Neuron (in vitro differentiated cells): ENCODE results near the gene DDHD1.
"Not testable (repeated sequence)": the region's sequence is repeated elsewhere in the genome, so short reads cannot be mapped to it uniquely, and the experiment has no call there.

Experiments used
- H2AFZ ChIP-seq: one replicate; pipeline ENCODE4 v1.6.1; 2013; ENCODE audit warnings: low read depth, mild to moderate bottlenecking, inconsistent platforms, low read length, moderate library complexity
- H3K27me3 ChIP-seq: one replicate; pipeline ENCODE4 v1.6.1; 2013; ENCODE audit warnings: low read length; ENCODE audit not compliant: insufficient read depth
- H3K36me3 ChIP-seq: one replicate; pipeline ENCODE4 v1.6.1; 2013; ENCODE audit warnings: low read length; ENCODE audit not compliant: insufficient read depth
- H3K4me1 ChIP-seq: one replicate; pipeline ENCODE4 v1.6.1; 2013; ENCODE audit warnings: low read length; ENCODE audit not compliant: insufficient read depth
- H3K4me3 ChIP-seq: 2 replicates; pipeline ENCODE4 v1.5.1; 2013; ENCODE audit warnings: mild to moderate bottlenecking, low read length, moderate library complexity
- H3K9me3 ChIP-seq: one replicate; pipeline ENCODE4 v1.6.1; 2013; ENCODE audit warnings: low read length

Gene DDHD1

GRCh38 chr14:53152887-53153701 is at the start of gene DDHD1:
Gene DDHD1, minus strand, starts transcription at chr14:53153323. Its CDS starts 225 bp downstream, at chr14:53153098.
- no peaks in the 10 kb centered on the region for H3K27me3 ChIP-seq
- no peaks in the 10 kb centered on the region for H3K9me3 ChIP-seq
- peak within 1 kb of the TSS; percentile 36 for H2AFZ ChIP-seq
- H3K4me1 ChIP-seq, result peaks cover 20% of the 10 kb centered on the region
- peak within 1 kb of the TSS; percentile 66 for H3K4me3 ChIP-seq
- H3K36me3 ChIP-seq, result no peaks in the 10 kb centered on the region

DNA sequence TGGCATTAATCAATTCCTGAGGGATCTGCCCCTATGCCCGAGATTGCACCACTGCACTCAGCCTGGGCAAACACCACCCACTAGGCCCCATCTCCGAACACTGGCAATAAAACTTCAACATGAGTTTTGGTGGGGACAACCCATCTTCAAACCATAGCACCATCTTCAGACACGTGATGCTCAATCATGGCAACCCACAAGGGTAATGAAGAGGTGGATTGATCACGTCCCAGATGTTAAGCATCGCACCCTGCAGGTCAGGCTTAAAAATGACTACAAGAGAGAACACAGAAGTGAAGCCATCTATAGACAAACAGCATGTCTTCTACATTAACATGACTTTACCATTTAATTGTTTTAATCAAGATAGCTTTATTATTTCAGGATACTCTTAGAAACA is 42.8 kb upstream of the DDHD1 start:
- Histone ChIP-seq H3K4me1 (no peaks in the 10 kb centered on the region), H3K4me3 (no peak overlapping the region), H3K27me3 (no peaks in the 10 kb centered on the region), H3K9me3 (peaks cover 2% of the 10 kb centered on the region), H3K36me3 (no peaks in the 10 kb centered on the region), H2AFZ (no peak overlapping the region)

DNA sequence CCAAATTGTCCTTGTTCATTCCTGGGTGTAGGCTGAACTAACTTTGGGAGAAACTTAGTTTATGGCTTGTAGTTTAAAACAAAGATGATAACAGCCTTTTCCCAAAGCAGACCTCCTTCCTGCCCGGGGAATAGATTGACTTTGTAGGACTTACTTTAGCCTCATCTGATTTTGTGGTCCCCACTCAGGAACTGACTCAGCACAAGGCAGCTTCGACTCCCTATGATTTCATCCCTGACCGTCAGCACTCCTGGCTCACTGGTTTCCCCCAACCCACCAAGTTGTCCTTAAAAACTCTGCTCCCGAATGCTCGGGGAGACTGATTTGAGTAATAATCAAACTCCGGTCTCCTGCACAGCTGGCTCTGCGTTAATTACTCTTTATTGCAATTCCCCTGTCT is 40.1 kb upstream of the DDHD1 start:
- Histone ChIP-seq H3K36me3 (no peaks in the 10 kb centered on the region), H3K27me3 (no peaks in the 10 kb centered on the region), H3K9me3 (peaks cover 2% of the 10 kb centered on the region), H3K4me1 (no peaks in the 10 kb centered on the region), H3K4me3 (no peak overlapping the region), H2AFZ (no peak overlapping the region)

DNA sequence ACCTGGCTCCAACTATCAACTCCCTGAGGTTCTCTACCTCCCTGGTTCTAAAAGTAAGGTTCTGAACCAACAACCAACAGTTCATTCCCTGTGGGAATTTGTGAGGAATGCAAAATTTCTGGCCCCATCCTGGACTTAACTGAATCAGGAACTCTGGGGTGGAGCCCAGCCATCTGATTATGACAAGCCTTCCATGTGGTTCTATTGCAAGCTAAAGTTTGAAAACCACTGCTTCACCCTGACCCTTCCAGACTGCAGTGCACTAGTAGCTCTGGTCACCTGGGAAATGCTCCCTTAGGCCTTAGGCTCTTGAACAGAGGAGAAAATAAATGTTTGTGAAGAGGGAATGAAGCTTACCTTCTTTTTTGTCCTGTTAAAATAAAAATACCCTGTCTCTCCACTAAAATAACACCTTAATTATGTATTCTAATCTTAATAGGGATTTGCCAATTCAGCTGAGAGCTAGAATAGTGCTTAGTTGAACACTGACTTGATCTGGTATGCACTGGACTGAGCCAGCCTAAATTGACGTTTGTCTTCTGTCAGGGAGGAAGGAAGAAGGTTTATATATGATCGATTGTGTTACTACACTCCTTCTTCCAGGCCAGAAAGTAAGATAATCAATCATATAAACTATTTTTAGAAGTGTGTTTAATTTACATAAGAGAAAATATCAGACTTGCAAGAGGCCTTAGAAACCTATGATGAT is 39.1 kb upstream of the DDHD1 start:
- Histone ChIP-seq H3K36me3 (no peaks in the 10 kb centered on the region), H3K27me3 (no peaks in the 10 kb centered on the region), H3K9me3 (peaks cover 2% of the 10 kb centered on the region), H3K4me1 (no peaks in the 10 kb centered on the region), H2AFZ (peak overlapping the region; percentile 26), H3K4me3 (no peak overlapping the region)

DNA sequence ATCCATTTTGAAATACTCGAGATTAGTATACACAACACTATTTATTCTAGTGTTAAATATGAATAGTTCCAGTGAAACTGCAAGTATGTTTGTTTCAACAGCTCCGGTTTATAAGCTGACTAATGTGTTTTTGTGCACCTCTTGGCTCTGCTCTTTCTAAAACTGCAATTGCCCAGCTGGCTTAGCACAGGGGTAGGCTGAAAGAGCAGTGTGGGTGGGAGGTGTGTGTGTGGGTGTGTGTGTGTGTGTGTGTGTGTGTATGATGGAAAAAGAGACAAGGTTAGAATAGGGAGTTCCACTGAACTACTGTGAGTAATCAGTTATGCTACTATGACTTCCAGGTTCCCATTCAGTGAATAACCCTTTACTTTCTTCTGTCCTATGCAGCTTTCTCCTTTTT is 37.8 kb upstream of the DDHD1 start:
- Histone ChIP-seq H3K4me1 (no peaks in the 10 kb centered on the region), H3K9me3 (peaks cover 2% of the 10 kb centered on the region), H3K4me3 (no peak overlapping the region), H3K27me3 (no peaks in the 10 kb centered on the region), H3K36me3 (no peaks in the 10 kb centered on the region), H2AFZ (no peak overlapping the region)

GRCh38 chr14:53187921-53188463 is 34.9 kb upstream of the DDHD1 start:
- H3K4me1 ChIP-seq, result no peaks in the 10 kb centered on the region
- no peak overlapping the region for H3K4me3 ChIP-seq
- H3K9me3 ChIP-seq, result peaks cover 2% of the 10 kb centered on the region
- H3K36me3 ChIP-seq, result no peaks in the 10 kb centered on the region
- no peak overlapping the region for H2AFZ ChIP-seq
- no peaks in the 10 kb centered on the region for H3K27me3 ChIP-seq

- no peaks in the 10 kb centered on the region for H3K27me3 ChIP-seq
- H3K9me3 ChIP-seq, result peaks cover 2% of the 10 kb centered on the region
- H2AFZ ChIP-seq, result no peak overlapping the region
- no peak overlapping the region for H3K4me3 ChIP-seq
- no peaks in the 10 kb centered on the region for H3K36me3 ChIP-seq
- H3K4me1 ChIP-seq, result no peaks in the 10 kb centered on the region
These were observed 33.4 kb upstream of the DDHD1 start for GRCh38 chr14:53186532-53186931.

GRCh38 chr14:53183611-53184010 is 30.5 kb upstream of the DDHD1 start:
- H3K4me1 ChIP-seq, result no peaks in the 10 kb centered on the region
- no peaks in the 10 kb centered on the region for H3K27me3 ChIP-seq
- H2AFZ ChIP-seq, result no peak overlapping the region

GRCh38 chr14:53183056-53183455 is 29.9 kb upstream of the DDHD1 start:
- no peaks in the 10 kb centered on the region for H3K4me1 ChIP-seq
- peaks cover 2% of the 10 kb centered on the region for H3K9me3 ChIP-seq
- H3K27me3 ChIP-seq, result no peaks in the 10 kb centered on the region

More at GRCh38 chr14:53183611-53184010, 30.5 kb upstream of the DDHD1 start:
- H3K4me3 ChIP-seq, result no peak overlapping the region
- no peaks in the 10 kb centered on the region for H3K36me3 ChIP-seq
- H3K9me3 ChIP-seq, result peaks cover 2% of the 10 kb centered on the region

GRCh38 chr14:53181463-53182081 is 28.4 kb upstream of the DDHD1 start:
- H3K4me1 ChIP-seq, H3K9me3 ChIP-seq, H3K36me3 ChIP-seq, H3K4me3 ChIP-seq, H3K27me3 ChIP-seq, H2AFZ ChIP-seq: not testable (repeated sequence)

More at GRCh38 chr14:53183056-53183455, 29.9 kb upstream of the DDHD1 start:
- Histone ChIP-seq H3K36me3 (no peaks in the 10 kb centered on the region), H3K4me3 (no peak overlapping the region), H2AFZ (no peak overlapping the region)

DNA sequence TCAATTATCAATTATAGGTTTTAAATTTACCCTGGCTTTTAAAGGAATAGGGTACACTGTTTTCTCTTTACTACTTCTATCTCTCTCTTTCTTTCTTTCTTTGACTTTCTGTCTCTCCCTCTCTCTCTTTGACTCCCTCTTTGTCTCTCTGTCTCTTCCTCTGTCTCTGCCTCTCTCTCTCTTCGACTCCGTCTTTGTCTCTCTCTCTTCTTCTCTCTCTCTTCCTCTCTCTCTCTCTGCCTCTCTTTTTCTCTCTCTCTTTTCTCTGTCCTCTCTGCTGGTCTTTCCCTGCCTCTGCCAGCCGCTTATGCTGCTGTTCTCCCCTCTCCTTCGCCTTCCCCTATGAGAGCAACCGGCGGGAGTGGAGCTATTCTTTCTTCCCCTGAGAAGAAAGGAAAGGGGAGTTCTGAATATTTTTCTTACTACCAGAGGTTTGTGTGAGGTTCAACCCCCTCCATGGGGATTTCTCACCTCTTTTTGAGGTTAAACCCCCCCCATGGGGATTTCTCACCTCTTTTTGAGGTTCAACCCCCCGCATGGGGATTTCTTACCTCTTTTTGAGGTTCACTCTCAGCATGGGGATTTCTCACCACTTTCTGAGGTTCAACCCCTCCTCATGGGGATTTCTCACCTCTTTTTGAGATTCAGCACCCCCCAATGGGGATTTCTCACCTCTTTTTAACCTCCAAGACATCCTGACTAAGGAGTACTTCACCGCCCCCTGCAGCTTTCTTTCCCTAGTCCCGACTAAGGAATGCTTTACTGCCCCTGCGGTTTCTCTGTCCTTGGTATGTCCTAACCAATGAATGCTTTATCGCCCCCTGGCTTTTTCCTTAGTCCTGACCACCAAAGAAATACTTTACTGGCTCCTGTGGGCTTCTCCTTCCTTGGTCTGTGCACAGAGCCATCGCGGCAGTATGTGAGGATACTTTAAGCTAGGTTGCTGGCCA is 27.4 kb upstream of the DDHD1 start:
- Histone ChIP-seq H3K36me3 (no peaks in the 10 kb centered on the region), H3K4me1 (no peaks in the 10 kb centered on the region), H2AFZ (no peak overlapping the region), H3K27me3 (no peaks in the 10 kb centered on the region), H3K4me3 (no peak overlapping the region), H3K9me3 (peaks cover 2% of the 10 kb centered on the region)

DNA sequence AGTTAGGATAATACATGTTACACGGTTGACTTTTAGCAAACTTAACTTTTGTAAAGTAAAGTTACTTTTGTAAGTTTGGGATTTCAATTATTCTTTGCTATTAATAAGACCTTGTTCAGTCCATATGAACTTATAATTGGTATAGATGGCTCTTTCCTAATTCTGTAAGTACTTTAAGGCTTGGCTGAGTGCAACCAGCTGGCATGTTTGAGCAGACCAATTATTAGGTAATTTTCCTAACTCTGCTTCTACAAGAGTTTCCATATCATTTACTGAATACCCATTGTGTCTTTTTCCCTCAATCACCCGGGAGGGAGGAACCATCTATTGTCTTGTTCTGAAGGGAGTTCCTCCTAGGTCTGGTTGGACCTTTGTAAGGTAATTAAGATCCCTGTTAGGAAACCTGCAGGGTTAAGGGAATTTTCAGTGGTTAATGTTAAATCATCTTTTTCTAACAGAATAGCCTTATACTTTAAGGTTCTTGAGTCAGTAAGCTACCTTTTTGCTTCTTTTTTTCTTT is 26.4 kb upstream of the DDHD1 start:
- not testable (repeated sequence) for H3K4me3 ChIP-seq, H3K4me1 ChIP-seq, H3K9me3 ChIP-seq, H2AFZ ChIP-seq, H3K27me3 ChIP-seq, H3K36me3 ChIP-seq
